ENCODE data around the gene CDH3.
"Not testable (repeated sequence)": the region's sequence is repeated elsewhere in the genome, so short reads cannot be mapped to it uniquely, and the experiment has no call there.

Gene CDH3

DNA sequence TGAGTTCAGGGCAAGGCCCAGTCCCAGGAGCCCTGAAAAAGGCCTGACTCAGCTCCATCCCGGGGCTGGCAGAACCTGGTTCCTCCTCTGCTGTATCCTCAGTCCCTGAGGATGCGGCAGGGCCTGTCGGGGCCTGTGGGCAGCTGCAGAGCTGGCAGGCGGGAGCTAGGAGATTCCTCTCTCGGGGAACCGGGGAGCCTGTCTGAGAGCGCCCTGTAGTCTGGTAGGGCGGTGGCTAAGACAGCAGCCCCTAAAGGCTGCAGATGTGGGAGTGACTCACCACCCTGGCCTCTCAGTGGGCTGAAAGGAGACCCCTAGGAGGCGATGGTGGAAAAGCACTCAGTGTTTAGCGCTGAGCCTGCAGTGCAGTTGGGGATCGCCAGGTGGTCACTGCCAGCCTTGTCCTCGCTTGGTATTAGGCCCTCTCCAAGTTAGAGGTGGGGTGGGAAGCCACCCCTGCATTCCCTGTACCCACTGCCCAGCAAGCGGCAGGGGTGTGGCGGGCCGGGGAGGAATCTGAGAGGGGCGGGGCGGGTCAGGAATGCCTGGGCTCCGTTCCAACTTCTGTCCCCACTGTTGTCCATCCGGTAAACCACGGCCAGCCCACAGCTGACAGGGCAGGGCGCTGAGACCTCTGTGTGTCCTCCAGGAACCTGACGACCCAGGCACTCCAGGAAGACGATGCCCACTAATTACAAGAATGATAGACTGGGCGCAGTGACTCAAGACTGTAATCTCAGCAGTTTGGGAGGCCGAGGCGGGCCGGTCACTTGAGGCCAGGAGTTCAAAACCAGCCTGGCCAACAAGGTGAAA, 62.4 kb downstream of the CDH3 start:
- TF ChIP-seq, protein P1, sequence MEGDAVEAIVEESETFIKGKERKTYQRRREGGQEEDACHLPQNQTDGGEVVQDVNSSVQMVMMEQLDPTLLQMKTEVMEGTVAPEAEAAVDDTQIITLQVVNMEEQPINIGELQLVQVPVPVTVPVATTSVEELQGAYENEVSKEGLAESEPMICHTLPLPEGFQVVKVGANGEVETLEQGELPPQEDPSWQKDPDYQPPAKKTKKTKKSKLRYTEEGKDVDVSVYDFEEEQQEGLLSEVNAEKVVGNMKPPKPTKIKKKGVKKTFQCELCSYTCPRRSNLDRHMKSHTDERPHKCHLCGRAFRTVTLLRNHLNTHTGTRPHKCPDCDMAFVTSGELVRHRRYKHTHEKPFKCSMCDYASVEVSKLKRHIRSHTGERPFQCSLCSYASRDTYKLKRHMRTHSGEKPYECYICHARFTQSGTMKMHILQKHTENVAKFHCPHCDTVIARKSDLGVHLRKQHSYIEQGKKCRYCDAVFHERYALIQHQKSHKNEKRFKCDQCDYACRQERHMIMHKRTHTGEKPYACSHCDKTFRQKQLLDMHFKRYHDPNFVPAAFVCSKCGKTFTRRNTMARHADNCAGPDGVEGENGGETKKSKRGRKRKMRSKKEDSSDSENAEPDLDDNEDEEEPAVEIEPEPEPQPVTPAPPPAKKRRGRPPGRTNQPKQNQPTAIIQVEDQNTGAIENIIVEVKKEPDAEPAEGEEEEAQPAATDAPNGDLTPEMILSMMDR (IDR thresholded peaks at IDR 0.05; ENCODE audit: insufficient read depth, low read depth, low read length, missing control alignments) = no peak
- H3K4me3 ChIP-seq (ENCODE audit: low read depth, low read length) = no peak overlapping the region
- DNase-seq (ENCODE audit: low read depth) = no peak

DNA sequence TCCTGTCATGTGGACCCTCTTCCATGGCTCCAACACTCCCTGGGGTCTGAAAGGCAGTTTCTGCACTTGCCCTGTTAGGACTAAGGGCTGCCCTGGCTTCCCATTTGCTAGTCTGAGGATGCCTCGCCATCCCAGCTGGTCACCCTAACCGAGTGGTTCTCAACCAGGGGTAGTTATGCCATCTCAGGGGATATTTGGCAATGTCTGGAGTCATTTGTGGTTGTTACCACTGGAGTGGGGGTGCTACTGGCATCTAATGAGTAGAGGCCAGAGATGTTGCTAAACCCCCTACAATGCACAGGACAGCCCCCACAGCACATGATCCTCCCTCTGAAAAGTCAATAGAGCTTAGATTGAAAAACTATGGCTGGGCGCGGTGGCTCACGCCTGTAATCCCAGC, 65.1 kb downstream of the CDH3 start:
- TF ChIP-seq, protein P1 (IDR thresholded peaks at IDR 0.05; ENCODE audit: insufficient read depth, low read depth, low read length, missing control alignments) = no peak

DNA sequence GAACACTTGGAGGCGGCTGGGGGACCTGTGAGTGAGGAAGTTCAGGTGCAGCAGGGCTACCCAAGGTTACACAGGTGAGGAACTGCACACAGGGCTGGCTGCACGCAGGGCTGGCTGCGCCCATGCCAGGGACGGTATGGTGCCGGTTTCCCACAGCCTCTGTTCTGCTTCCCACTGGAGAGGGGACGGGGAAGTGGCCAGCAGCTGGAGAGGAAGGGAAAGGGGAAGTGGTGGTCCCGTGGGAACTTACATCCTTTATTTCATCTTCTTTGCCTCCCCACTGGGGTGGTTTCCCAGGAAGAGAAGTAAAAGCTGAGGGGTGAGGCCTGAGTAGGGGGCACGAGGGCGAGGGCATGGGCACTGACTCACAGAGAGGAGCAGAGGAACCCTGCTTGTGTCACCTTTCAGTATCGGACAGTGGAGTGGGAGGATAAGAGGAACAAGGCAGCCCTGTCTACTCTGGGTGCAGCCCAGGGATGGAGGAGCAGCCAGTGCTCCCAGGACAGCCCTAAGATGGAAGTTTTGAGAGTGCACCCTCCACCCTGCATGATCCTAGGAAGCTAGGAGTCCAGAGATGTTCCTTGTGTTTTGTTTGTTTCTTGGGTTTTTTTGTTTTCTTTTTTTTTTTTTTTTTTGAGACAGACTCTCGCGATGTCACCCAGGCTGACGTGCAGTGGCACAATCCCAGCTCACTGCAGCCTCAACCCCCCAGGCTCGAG, 66.5 kb downstream of the CDH3 start:
- peak; percentile 39 for DNase-seq (ENCODE audit: low read depth)
- H3K4me3 ChIP-seq (ENCODE audit: low read depth, low read length) = no peak overlapping the region
- TF ChIP-seq, protein P1 (IDR thresholded peaks at IDR 0.05; ENCODE audit: insufficient read depth, low read depth, low read length, missing control alignments) = no peak

More for the DNA sequence above, 65.1 kb downstream of the CDH3 start:
- DNase-seq (ENCODE audit: low read depth) = no peak
- H3K4me3 ChIP-seq (ENCODE audit: low read depth, low read length) = no peak overlapping the region

- H3K4me3 ChIP-seq (ENCODE audit: low read depth, low read length) = no peak overlapping the region
- TF ChIP-seq, protein P1 (IDR thresholded peaks at IDR 0.05; ENCODE audit: insufficient read depth, low read depth, low read length, missing control alignments) = no peak
- no peak for DNase-seq (ENCODE audit: low read depth)
Measured at GRCh38 chr16:68713361-68713760, 68.3 kb downstream of the CDH3 start.

DNA sequence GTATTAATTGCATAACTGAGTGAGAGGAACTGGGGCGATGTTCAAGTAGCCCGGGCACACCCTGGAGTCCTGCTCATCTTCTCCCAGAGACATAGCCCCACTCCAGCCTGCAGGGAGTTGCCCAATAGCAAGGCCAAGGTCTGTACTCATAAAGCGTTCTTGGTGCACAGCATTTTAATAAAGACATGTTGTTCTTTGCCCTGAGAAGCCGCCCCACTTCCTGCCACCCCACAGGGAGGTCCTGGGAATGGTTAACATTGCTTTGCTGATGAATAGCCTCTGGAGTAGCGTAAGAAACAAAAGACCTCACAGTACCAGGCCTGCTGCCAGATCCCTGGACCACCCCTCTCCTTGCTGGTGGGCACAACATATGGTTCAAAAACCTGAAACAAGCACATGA, 70.4 kb downstream of the CDH3 start:
- TF ChIP-seq, protein P1 (IDR thresholded peaks at IDR 0.05; ENCODE audit: insufficient read depth, low read depth, low read length, missing control alignments) = no peak
- H3K4me3 ChIP-seq (ENCODE audit: low read depth, low read length) = no peak overlapping the region
- no peak for DNase-seq (ENCODE audit: low read depth)

- DNase-seq (ENCODE audit: low read depth); H3K4me3 ChIP-seq (ENCODE audit: low read depth, low read length): not testable (repeated sequence)
Measured at GRCh38 chr16:68716516-68716915, 71.4 kb downstream of the CDH3 start.

DNA sequence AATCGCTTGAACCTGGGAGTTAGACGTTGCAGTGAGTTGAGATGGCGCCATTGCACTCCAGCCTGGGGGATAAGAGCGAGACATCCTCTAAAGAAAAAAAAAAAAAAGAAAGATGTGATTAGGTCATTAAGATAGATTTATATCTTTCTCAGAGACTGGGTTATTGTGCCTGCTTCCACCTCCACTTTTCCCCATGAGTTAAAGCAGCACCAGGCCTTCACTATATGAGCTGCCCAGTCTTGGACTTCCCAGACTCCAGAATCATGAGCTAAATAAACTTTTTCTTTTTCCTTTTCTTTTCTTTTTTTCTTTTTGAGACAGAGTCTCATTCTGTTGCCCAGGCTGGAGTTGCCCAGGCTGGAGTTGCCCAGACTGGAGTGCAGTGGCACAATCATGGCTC, 72.6 kb downstream of the CDH3 start:
- DNase-seq (ENCODE audit: low read depth) = no peak
- TF ChIP-seq, protein P1 (IDR thresholded peaks at IDR 0.05; ENCODE audit: insufficient read depth, low read depth, low read length, missing control alignments) = no peak
- no peak overlapping the region for H3K4me3 ChIP-seq (ENCODE audit: low read depth, low read length)
